Loucy (cell line): Measurements from ENCODE around the gene PRKN.

Source experiments
- H2AFZ ChIP-seq: fragments of 200-600 bp; sonication (generic); 2 replicates; pipeline ENCODE4 v1.6.0; 2016; ENCODE audit warnings: antibody characterized with exemption, mild to moderate bottlenecking, low read length, moderate library complexity
- H3F3A ChIP-seq: fragments of 200-600 bp; 2 replicates; pipeline ENCODE4 v1.6.0; 2016; ENCODE audit warnings: antibody characterized with exemption, low read depth, mild to moderate bottlenecking
- H3K27me3 ChIP-seq: fragments of 200-600 bp; sonication (generic); 2 replicates; pipeline ENCODE4 v1.6.1; 2014; ENCODE audit warnings: low read length, mild to moderate bottlenecking; ENCODE audit not compliant: insufficient read depth, poor library complexity, severe bottlenecking
- H3K36me3 ChIP-seq: fragments of 200-600 bp; sonication (generic); 2 replicates; pipeline ENCODE4 v1.6.1; 2016; ENCODE audit warnings: low read length; ENCODE audit not compliant: insufficient read depth
- H3K4me1 ChIP-seq: fragments of 200-600 bp; sonication (generic); 2 replicates; pipeline ENCODE4 v1.5.1; 2014; ENCODE audit warnings: low read length, mild to moderate bottlenecking; ENCODE audit not compliant: insufficient read depth, poor library complexity, severe bottlenecking
- H3K4me2 ChIP-seq: fragments of 200-600 bp; sonication (generic); 2 replicates; pipeline ENCODE4 v1.6.0; 2014; ENCODE audit warnings: antibody characterized with exemption, low read length, low read depth, mild to moderate bottlenecking; ENCODE audit not compliant: poor library complexity, severe bottlenecking
- H3K4me3 ChIP-seq: fragments of 200-600 bp; sonication (generic); 2 replicates; pipeline ENCODE4 v1.5.1; 2014; ENCODE audit warnings: low read length, mild to moderate bottlenecking, mixed read lengths; ENCODE audit not compliant: poor library complexity, severe bottlenecking
- H3K79me2 ChIP-seq: fragments of 200-600 bp; sonication (generic); 2 replicates; pipeline ENCODE4 v1.6.1; 2014; ENCODE audit warnings: low read length; ENCODE audit not compliant: insufficient read depth
- H3K9ac ChIP-seq: fragments of 200-600 bp; sonication (generic); 2 replicates; pipeline ENCODE4 v1.6.0; 2014; ENCODE audit warnings: mild to moderate bottlenecking, low read depth, low read length, moderate library complexity; ENCODE audit not compliant: poor library complexity, severe bottlenecking
- H3K9me2 ChIP-seq: fragments of 200-600 bp; sonication (generic); replicated peaks from 2 replicates; pipeline ENCODE4 v1.6.1; 2016; ENCODE audit warnings: low read depth, low read length, mixed read lengths
- H3K9me3 ChIP-seq: fragments of 200-600 bp; sonication (generic); 2 replicates; pipeline ENCODE4 v1.6.1; 2014; ENCODE audit warnings: mild to moderate bottlenecking, antibody characterized with exemption, low read length, low read depth; ENCODE audit not compliant: insufficient read depth
- H4K20me1 ChIP-seq: fragments of 200-600 bp; sonication (generic); 2 replicates; pipeline ENCODE4 v1.6.0; 2014; ENCODE audit warnings: antibody characterized with exemption, low read length, mild to moderate bottlenecking; ENCODE audit not compliant: insufficient read depth, poor library complexity, severe bottlenecking
- EZH2phosphoT487 ChIP-seq: fragments of 200-600 bp; IDR thresholded peaks from 2 replicates; pipeline ENCODE4 v1.6.1; 2018; ENCODE audit warnings: antibody characterized with exemption, mild to moderate bottlenecking, moderate library complexity, borderline replicate concordance
- TF ChIP-seq, protein P1 (sequence below): fragments of 200-600 bp; sonication (generic); conservative IDR thresholded peaks from 2 replicates; pipeline ENCODE4 v1.5.1; 2014; ENCODE audit warnings: mild to moderate bottlenecking, antibody characterized with exemption, low read length

PRKN gene

DNA sequence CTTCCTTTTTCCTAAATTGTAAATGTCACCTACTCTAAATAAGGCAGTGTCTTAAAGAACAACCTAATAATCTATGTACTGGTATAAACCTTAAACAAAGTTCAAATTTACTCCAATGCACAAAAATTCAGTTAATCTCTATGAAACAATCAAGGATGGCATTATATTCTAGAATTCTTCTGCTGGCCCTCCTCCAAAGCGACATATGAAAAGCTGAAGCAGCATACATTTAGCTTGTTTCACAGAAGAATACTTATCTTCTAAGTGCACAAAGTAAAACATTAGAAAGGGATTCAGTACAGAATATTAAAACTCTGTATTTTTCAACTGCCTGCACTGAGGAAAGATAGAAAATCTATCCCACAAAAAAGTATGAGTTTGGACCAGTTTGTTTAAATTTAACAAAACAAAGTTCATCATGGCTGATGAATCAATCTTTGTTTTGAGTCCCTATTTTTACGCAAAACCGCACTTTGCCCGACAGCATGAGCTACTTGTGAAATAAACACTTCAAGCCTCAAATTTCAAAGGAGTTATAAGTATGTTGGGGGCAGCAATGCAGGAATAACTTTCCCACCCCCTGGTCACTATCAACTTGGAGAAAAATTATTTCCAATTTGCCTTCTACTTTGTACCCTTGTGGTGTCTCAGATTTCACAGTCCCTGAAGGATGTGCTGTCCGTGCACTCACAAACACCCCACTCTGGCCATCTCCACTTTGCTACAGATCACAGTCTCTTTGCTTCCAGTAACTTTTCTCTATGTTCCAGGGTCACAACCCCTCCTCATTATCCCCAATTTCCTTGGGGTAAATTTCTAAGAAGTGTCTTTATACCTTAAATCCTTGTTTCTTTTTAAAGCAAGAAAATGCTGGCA, 238.2 kb downstream of the PRKN start:
- Histone ChIP-seq H3K27me3 (no peaks in the 10 kb centered on the region), H3K4me3 (no peak overlapping the region), H3K4me2 (no peak overlapping the region), H2AFZ (no peak overlapping the region), H3K36me3 (no peaks in the 10 kb centered on the region), H3F3A (no peaks in the 10 kb centered on the region), H3K9ac (no peak overlapping the region), H4K20me1 (no peaks in the 10 kb centered on the region), H3K9me3 (no peaks in the 10 kb centered on the region), H3K79me2 (no peaks in the 10 kb centered on the region), H3K9me2 (no peaks in the 10 kb centered on the region), H3K4me1 (no peaks in the 10 kb centered on the region)
- TF ChIP-seq, protein P1, sequence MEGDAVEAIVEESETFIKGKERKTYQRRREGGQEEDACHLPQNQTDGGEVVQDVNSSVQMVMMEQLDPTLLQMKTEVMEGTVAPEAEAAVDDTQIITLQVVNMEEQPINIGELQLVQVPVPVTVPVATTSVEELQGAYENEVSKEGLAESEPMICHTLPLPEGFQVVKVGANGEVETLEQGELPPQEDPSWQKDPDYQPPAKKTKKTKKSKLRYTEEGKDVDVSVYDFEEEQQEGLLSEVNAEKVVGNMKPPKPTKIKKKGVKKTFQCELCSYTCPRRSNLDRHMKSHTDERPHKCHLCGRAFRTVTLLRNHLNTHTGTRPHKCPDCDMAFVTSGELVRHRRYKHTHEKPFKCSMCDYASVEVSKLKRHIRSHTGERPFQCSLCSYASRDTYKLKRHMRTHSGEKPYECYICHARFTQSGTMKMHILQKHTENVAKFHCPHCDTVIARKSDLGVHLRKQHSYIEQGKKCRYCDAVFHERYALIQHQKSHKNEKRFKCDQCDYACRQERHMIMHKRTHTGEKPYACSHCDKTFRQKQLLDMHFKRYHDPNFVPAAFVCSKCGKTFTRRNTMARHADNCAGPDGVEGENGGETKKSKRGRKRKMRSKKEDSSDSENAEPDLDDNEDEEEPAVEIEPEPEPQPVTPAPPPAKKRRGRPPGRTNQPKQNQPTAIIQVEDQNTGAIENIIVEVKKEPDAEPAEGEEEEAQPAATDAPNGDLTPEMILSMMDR = no peak
- TF ChIP-seq EZH2phosphoT487 = no peak

DNA sequence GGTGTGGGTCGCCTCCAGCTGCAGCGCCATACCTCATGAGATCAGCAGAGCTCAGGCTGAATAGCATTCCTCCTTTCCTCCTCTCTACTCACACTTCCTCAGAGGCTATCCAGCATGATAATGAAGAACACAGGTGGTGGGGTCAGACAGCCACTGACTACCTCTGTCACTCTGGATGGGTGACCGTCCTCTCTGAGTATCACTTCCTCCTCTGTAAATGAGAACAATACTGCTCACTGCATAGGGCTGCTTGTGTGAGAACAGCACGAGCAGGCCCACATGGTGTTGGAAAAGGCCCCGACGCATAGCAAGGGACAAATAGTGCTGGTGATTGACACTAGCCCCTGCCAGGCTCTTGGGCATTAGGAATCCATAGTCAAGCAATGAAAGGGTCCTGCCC, 239.1 kb downstream of the PRKN start:
- Histone ChIP-seq H3K4me2 (no peak overlapping the region), H3K4me3 (no peak overlapping the region), H3K27me3 (no peaks in the 10 kb centered on the region), H4K20me1 (no peaks in the 10 kb centered on the region), H3K79me2 (no peaks in the 10 kb centered on the region), H3F3A (no peaks in the 10 kb centered on the region), H2AFZ (no peak overlapping the region), H3K9me3 (no peaks in the 10 kb centered on the region), H3K36me3 (no peaks in the 10 kb centered on the region), H3K9me2 (no peaks in the 10 kb centered on the region), H3K4me1 (no peaks in the 10 kb centered on the region), H3K9ac (no peak overlapping the region)
- TF ChIP-seq, protein P1 = no peak
- TF ChIP-seq EZH2phosphoT487 = no peak

DNA sequence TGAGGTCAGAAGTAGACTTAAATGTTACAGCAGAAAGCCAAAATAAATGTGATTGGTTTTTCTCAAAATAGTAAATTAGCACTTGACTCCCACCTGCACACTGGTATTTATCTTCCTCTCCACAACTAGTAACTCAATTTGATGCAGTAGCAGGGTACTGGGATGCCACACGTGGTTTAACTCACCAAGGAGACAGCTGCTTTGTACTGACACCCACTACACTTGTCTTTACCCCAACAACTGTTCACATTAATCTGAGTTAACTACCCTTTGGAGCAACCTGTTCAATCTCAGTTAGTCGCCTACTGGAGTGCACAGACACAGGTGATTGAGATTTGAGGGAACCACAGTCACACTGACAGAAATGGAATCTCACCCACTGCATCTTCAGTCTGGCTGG, 242.1 kb downstream of the PRKN start:
- no peak overlapping the region for H2AFZ ChIP-seq
- no peaks in the 10 kb centered on the region for H3K9me3 ChIP-seq
- H3K4me1 ChIP-seq = no peaks in the 10 kb centered on the region
- H3K4me3 ChIP-seq = no peak overlapping the region
- H3K9me2 ChIP-seq = no peaks in the 10 kb centered on the region
- TF ChIP-seq, protein P1 = no peak
- TF ChIP-seq EZH2phosphoT487 = no peak
- H3K27me3 ChIP-seq = no peaks in the 10 kb centered on the region
- no peaks in the 10 kb centered on the region for H3K36me3 ChIP-seq
- no peaks in the 10 kb centered on the region for H3F3A ChIP-seq
- H4K20me1 ChIP-seq = no peaks in the 10 kb centered on the region
- no peak overlapping the region for H3K4me2 ChIP-seq
- no peaks in the 10 kb centered on the region for H3K79me2 ChIP-seq
- no peak overlapping the region for H3K9ac ChIP-seq
